OCI-LY3 (cell line): ENCODE data around the gene ADAM33.
A peak's percentile ranks its signal among the peaks of the same experiment; 100 is the strongest.

ENCODE experiments used
- H2AFZ ChIP-seq: fragments of 200-600, 300-600 bp; shearing (Covaris generic); 2 replicates; pipeline ENCODE4 v1.6.0; 2014; ENCODE audit warnings: antibody characterized with exemption, low read depth, low read length
- H3K27ac ChIP-seq: fragments of 200-600, 300-600 bp; sonication (generic); 2 replicates; pipeline ENCODE4 v1.5.1; 2014; ENCODE audit warnings: mild to moderate bottlenecking, low read length, moderate library complexity, mixed read lengths
- H3K27me3 ChIP-seq: fragments of 200-600, 300-600 bp; sonication (generic); 2 replicates; pipeline ENCODE4 v1.6.1; 2014; ENCODE audit warnings: low read depth, low read length, mixed read lengths
- H3K36me3 ChIP-seq: fragments of 200-600, 300-600 bp; sonication (generic); replicated peaks from 2 replicates; pipeline ENCODE3; 2014; ENCODE audit warnings: low read depth, low read length, mixed read lengths
- H3K4me1 ChIP-seq: fragments of 300-600, 200-600 bp; sonication (generic); 2 replicates; pipeline ENCODE4 v1.6.1; 2014; ENCODE audit warnings: low read length, mixed read lengths
- H3K4me2 ChIP-seq: fragments of 200-600, 300-600 bp; sonication (generic); 2 replicates; pipeline ENCODE4 v1.6.1; 2014; ENCODE audit warnings: low read length, mixed read lengths
- H3K4me3 ChIP-seq: fragments of 300-600, 200-600 bp; sonication (generic); 2 replicates; pipeline ENCODE4 v1.5.1; 2014; ENCODE audit warnings: antibody characterized with exemption, mild to moderate bottlenecking, low read length, moderate library complexity
- H3K79me2 ChIP-seq: fragments of 300-600, 200-600 bp; shearing (Covaris generic); 2 replicates; pipeline ENCODE4 v1.6.1; 2014; ENCODE audit warnings: mild to moderate bottlenecking, low read length, mixed read lengths
- H3K9ac ChIP-seq: fragments of 300-600, 200-600 bp; shearing (Covaris generic); 2 replicates; pipeline ENCODE4 v1.6.0; 2014; ENCODE audit warnings: mild to moderate bottlenecking, low read length, moderate library complexity
- H3K9me3 ChIP-seq: fragments of 200-600, 300-600 bp; shearing (Covaris generic); 2 replicates; pipeline ENCODE4 v1.6.1; 2014; ENCODE audit warnings: low read length, mixed read lengths; ENCODE audit not compliant: insufficient read depth
- H4K20me1 ChIP-seq: fragments of 200-600, 300-600 bp; sonication (generic); 2 replicates; pipeline ENCODE4 v1.6.1; 2016; ENCODE audit warnings: low read length, mixed read lengths; ENCODE audit not compliant: insufficient read depth
- CTCF ChIP-seq: fragments of 200-600, 300-600 bp; sonication (generic); IDR thresholded peaks from 2 replicates; pipeline ENCODE4 v1.5.1; 2014; ENCODE audit warnings: antibody characterized with exemption, low read length, low read depth
- EZH2phosphoT487 ChIP-seq: fragments of 200-600 bp; shearing (Covaris generic); IDR thresholded peaks from 2 replicates; pipeline ENCODE4 v1.6.1; 2018; ENCODE audit warnings: antibody characterized with exemption, mixed run types, low read depth

The ADAM33 gene

GRCh38 chr20:3711484-3711941 lies 29.7 kb upstream of the ADAM33 start:
- H2AFZ ChIP-seq: no peak overlapping the region
- no peak overlapping the region for H3K4me2 ChIP-seq
- H3K27ac ChIP-seq: no peak overlapping the region
- no peaks in the 10 kb centered on the region for H4K20me1 ChIP-seq
- no peaks in the 10 kb centered on the region for H3K79me2 ChIP-seq
- no peaks in the 10 kb centered on the region for H3K36me3 ChIP-seq
- H3K9ac ChIP-seq: no peak overlapping the region
- peaks cover 6% of the 10 kb centered on the region; the same call in 1 of the 2 replicates for H3K4me1 ChIP-seq
- no peak overlapping the region for H3K4me3 ChIP-seq
- no peak for TF ChIP-seq EZH2phosphoT487
- no peak for TF ChIP-seq CTCF
- H3K27me3 ChIP-seq: 0 out of 2 replicates have a peak, but pooled peaks cover 9% of the 10 kb centered on the region
- no peaks in the 10 kb centered on the region for H3K9me3 ChIP-seq

GRCh38 chr20:3710703-3711483 lies 29.1 kb upstream of the ADAM33 start:
- peak overlapping the region; percentile 28 for H3K4me2 ChIP-seq
- H3K27ac ChIP-seq: no peak overlapping the region
- no peaks in the 10 kb centered on the region for H3K36me3 ChIP-seq
- peak overlapping the region; percentile 20; the same call in 1 of the 2 replicates for H2AFZ ChIP-seq
- H3K9ac ChIP-seq: no peak overlapping the region
- 0 out of 2 replicates have a peak, but pooled peaks cover 9% of the 10 kb centered on the region for H3K27me3 ChIP-seq
- H3K79me2 ChIP-seq: no peaks in the 10 kb centered on the region
- TF ChIP-seq EZH2phosphoT487: no peak
- TF ChIP-seq CTCF: peak; percentile 99
- H3K9me3 ChIP-seq: no peaks in the 10 kb centered on the region
- no peak overlapping the region; the same call in 1 of the 2 replicates for H3K4me3 ChIP-seq
- H3K4me1 ChIP-seq: peaks cover 6% of the 10 kb centered on the region; the same call in 1 of the 2 replicates
- no peaks in the 10 kb centered on the region for H4K20me1 ChIP-seq

- H3K27me3 ChIP-seq: 0 out of 2 replicates have a peak, but pooled peaks cover 9% of the 10 kb centered on the region
- H3K36me3 ChIP-seq: no peaks in the 10 kb centered on the region
- TF ChIP-seq EZH2phosphoT487: no peak
- peak; percentile 17 for TF ChIP-seq CTCF
- no peak overlapping the region for H2AFZ ChIP-seq
- no peak overlapping the region for H3K9ac ChIP-seq
- H3K27ac ChIP-seq: no peak overlapping the region
- H3K79me2 ChIP-seq: no peaks in the 10 kb centered on the region
- H3K4me2 ChIP-seq: no peak overlapping the region
- H3K9me3 ChIP-seq: no peaks in the 10 kb centered on the region
- no peaks in the 10 kb centered on the region for H4K20me1 ChIP-seq
- peaks cover 6% of the 10 kb centered on the region; the same call in 1 of the 2 replicates for H3K4me1 ChIP-seq
- H3K4me3 ChIP-seq: no peak overlapping the region
These were observed 28.2 kb upstream of the ADAM33 start for GRCh38 chr20:3710011-3710466.

- Histone ChIP-seq H2AFZ (no peak overlapping the region), H3K4me2 (no peak overlapping the region), H3K9me3 (no peaks in the 10 kb centered on the region), H3K79me2 (no peaks in the 10 kb centered on the region), H3K4me1 (no peaks in the 10 kb centered on the region), H4K20me1 (no peaks in the 10 kb centered on the region), H3K27me3 (peaks cover 12% of the 10 kb centered on the region; the same call in 1 of the 2 replicates), H3K27ac (no peak overlapping the region), H3K9ac (no peak overlapping the region), H3K36me3 (no peaks in the 10 kb centered on the region), H3K4me3 (no peak overlapping the region)
- no peak for TF ChIP-seq CTCF
- TF ChIP-seq EZH2phosphoT487: no peak
These were observed 25.7 kb upstream of the ADAM33 start for GRCh38 chr20:3707508-3707899.
